HUDEP-2 (cell line): ENCODE measurements around the gene PIPOX.

Experiments used
- DNase-seq, 76 experiments: peaks; one replicate each; lab custom pipeline; 2025; ENCODE audit not compliant: unreplicated experiment in 76 of 76; lab: John Stamatoyannopoulos, UW

PIPOX gene

GRCh38 chr17:29046473-29046839, 3.5 kb downstream of the PIPOX start:
- DNase-seq: no peak

- no peak for DNase-seq
Measured at GRCh38 chr17:29048440-29049368, 5.8 kb downstream of the PIPOX start.

- DNase-seq: no peak
Measured at GRCh38 chr17:29049541-29050145, 6.7 kb downstream of the PIPOX start.

GRCh38 chr17:29050176-29050575, 7.2 kb downstream of the PIPOX start:
- DNase-seq: no peak

- DNase-seq: no peak
Measured at GRCh38 chr17:29051194-29051593, 8.3 kb downstream of the PIPOX start.

- DNase-seq: no peak
Measured at GRCh38 chr17:29051731-29052130, 8.8 kb downstream of the PIPOX start.

GRCh38 chr17:29054835-29055234, 11.9 kb downstream of the PIPOX start:
- DNase-seq: no peak

GRCh38 chr17:29057361-29057760, 14.4 kb downstream of the PIPOX start:
- DNase-seq: no peak

GRCh38 chr17:29058391-29058790, 15.4 kb downstream of the PIPOX start:
- DNase-seq: no peak

GRCh38 chr17:29059281-29059680, 16.3 kb downstream of the PIPOX start:
- DNase-seq: no peak

GRCh38 chr17:29060475-29060874, 17.5 kb downstream of the PIPOX start:
- DNase-seq: no peak

GRCh38 chr17:29061036-29061435, 18.1 kb downstream of the PIPOX start:
- peak in 26 of 76 experiments; percentile 5 to 64 (median 33) for DNase-seq

GRCh38 chr17:29062215-29062614, 19.3 kb downstream of the PIPOX start:
- no peak for DNase-seq

- DNase-seq: no peak
Measured at GRCh38 chr17:29063992-29064391, 21.1 kb downstream of the PIPOX start.

GRCh38 chr17:29066047-29066446, 23.1 kb downstream of the PIPOX start:
- no peak for DNase-seq

- no peak for DNase-seq
Measured at GRCh38 chr17:29066606-29067005, 23.7 kb downstream of the PIPOX start.

- DNase-seq: no peak
Measured at GRCh38 chr17:29068818-29069217, 25.9 kb downstream of the PIPOX start.

GRCh38 chr17:29069526-29070041, 26.6 kb downstream of the PIPOX start:
- no peak for DNase-seq

GRCh38 chr17:29070308-29070707, 27.4 kb downstream of the PIPOX start:
- no peak for DNase-seq

- no peak for DNase-seq
Measured at GRCh38 chr17:29070781-29071180, 27.8 kb downstream of the PIPOX start.

GRCh38 chr17:29071303-29071702, 28.4 kb downstream of the PIPOX start:
- no peak for DNase-seq

GRCh38 chr17:29073045-29073444, 30.1 kb downstream of the PIPOX start:
- no peak for DNase-seq
